ENCODE measurements around the gene CNTNAP5. TPM values are rescaled to one million over a fixed set of nuclear protein-coding genes. Genes with fewer than 3 reads are reported as not detected.

The CNTNAP5 gene
- total and polyA plus RNA-seq, 2 of the 13 experiments (the other 11 are each of a cell fraction or from before 2014, with no cell fraction given): not detected

DNA sequence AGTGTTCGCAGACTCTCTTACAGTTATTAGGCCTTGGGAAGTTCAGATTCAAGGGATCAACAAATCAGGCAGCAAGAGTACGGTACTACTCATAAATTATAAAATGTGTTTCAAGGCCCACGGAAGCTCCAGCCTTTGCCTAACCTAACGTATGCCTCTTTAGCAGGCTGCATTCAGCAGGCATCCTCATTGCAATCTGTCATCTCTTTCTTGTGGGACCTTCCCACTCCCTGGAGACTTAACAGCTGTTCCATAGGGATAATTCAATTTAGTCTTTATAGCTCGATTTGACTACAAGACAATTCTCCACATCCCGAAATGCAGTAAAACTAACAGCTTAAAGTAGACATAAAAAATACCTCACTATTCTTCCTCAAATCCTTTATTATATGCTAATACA, 453.7 kb downstream of the CNTNAP5 start:
- Histone ChIP-seq H3K27me3 (ENCODE audit: control insufficient read depth in 1 of 2, insufficient read depth in 2 of 2, low read length in 2 of 2) (no peaks in the 10 kb centered on the region), H2AFZ (ENCODE audit: low read length) (no peak overlapping the region), H3K79me2 (ENCODE audit: insufficient read depth, low read length) (no peaks in the 10 kb centered on the region), H3K9ac (ENCODE audit: insufficient read depth, low read depth, low read length) (no peak overlapping the region), H3K4me2 (ENCODE audit: low read depth, low read length) (no peak overlapping the region), H3K27ac (ENCODE audit: extremely low read length, insufficient read depth, low read length) (no peak overlapping the region), H3K4me3 (replicated peaks in 1 of 3; ENCODE audit: insufficient read depth in 1 of 3, low read depth in 2 of 3, low read length in 3 of 3) (no peak overlapping the region), H4K20me1 (ENCODE audit: insufficient read depth, low read length) (no peaks in the 10 kb centered on the region), H3K36me3 (replicated peaks in 1 of 2; ENCODE audit: control insufficient read depth in 1 of 2, insufficient read depth in 2 of 2, low read length in 2 of 2) (no peaks in the 10 kb centered on the region), H3K4me1 (ENCODE audit: insufficient read depth, low read length) (no peaks in the 10 kb centered on the region), H3K9me3 (ENCODE audit: low read length) (no peaks in the 10 kb centered on the region)
- intact Hi-C loops (cut with micrococcal nuclease; ENCODE audit: unreplicated experiment): no loop called here
- WGBS (ENCODE audit: low lambda C conversion rate): 17% methylated on average over 6 of the region's 6 CpGs
- POLR2A ChIA-PET: no interaction called here
- BruUV-seq (replicated peaks): no TSS peak
- no peak for DNase-seq (ENCODE audit: low spot score)
- TF ChIP-seq ZNF121 (CRISPR knock-in tag; IDR thresholded peaks at IDR 0.05): no peak
- no peak for TF ChIP-seq RCOR2 (CRISPR knock-in tag; IDR thresholded peaks at IDR 0.05)
- no peak for TF ChIP-seq MED1 (CRISPR knock-in tag; IDR thresholded peaks at IDR 0.05)
- no peak for TF ChIP-seq ZFP36L1 (CRISPR knock-in tag; IDR thresholded peaks at IDR 0.05)
- TF ChIP-seq, protein P1, sequence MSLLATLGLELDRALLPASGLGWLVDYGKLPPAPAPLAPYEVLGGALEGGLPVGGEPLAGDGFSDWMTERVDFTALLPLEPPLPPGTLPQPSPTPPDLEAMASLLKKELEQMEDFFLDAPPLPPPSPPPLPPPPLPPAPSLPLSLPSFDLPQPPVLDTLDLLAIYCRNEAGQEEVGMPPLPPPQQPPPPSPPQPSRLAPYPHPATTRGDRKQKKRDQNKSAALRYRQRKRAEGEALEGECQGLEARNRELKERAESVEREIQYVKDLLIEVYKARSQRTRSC (CRISPR knock-in tag; IDR thresholded peaks at IDR 0.05; ENCODE audit: low read depth): no peak
- TF ChIP-seq, protein P2, sequence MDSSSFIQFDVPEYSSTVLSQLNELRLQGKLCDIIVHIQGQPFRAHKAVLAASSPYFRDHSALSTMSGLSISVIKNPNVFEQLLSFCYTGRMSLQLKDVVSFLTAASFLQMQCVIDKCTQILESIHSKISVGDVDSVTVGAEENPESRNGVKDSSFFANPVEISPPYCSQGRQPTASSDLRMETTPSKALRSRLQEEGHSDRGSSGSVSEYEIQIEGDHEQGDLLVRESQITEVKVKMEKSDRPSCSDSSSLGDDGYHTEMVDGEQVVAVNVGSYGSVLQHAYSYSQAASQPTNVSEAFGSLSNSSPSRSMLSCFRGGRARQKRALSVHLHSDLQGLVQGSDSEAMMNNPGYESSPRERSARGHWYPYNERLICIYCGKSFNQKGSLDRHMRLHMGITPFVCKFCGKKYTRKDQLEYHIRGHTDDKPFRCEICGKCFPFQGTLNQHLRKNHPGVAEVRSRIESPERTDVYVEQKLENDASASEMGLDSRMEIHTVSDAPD (CRISPR knock-in tag; IDR thresholded peaks at IDR 0.05): no peak
- TF ChIP-seq DPF2 (CRISPR knock-in tag; IDR thresholded peaks at IDR 0.05; ENCODE audit: borderline replicate concordance, low read depth): no peak
- TF ChIP-seq, protein P3, sequence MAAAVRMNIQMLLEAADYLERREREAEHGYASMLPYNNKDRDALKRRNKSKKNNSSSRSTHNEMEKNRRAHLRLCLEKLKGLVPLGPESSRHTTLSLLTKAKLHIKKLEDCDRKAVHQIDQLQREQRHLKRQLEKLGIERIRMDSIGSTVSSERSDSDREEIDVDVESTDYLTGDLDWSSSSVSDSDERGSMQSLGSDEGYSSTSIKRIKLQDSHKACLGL (CRISPR knock-in tag; IDR thresholded peaks at IDR 0.05): no peak
- TF ChIP-seq, protein P4, sequence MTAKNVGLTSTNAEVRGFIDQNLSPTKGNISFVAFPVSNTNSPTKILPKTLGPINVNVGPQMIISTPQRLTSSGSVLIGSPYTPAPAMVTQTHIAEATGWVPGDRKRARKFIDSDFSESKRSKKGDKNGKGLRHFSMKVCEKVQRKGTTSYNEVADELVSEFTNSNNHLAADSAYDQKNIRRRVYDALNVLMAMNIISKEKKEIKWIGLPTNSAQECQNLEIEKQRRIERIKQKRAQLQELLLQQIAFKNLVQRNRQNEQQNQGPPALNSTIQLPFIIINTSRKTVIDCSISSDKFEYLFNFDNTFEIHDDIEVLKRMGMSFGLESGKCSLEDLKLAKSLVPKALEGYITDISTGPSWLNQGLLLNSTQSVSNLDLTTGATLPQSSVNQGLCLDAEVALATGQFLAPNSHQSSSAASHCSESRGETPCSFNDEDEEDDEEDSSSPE (CRISPR knock-in tag; IDR thresholded peaks at IDR 0.05): no peak
- ATAC-seq: no peak
- FAIRE-seq: no peak
- CTCF ChIA-PET (ENCODE audit: low intra/inter-chr PET ratio, low total read pairs): no interaction called here
- in situ Hi-C loops (cut with HindIII; ENCODE audit: extremely low pct_ligation_motif_present, low pct_unique_long_range_greater_than_20kb): no loop called here
